Prostate gland (tissue), 2 donors: ENCODE measurements around the gene NKIRAS1. TPM values are rescaled to one million over a fixed set of nuclear protein-coding genes. Genes with fewer than 3 reads are reported as not detected.

ENCODE experiments used
- DNase-seq: peaks from one replicate; pipeline ENCODE4 v3.0.0-alpha.2; 2019; ENCODE audit warnings: low spot score
- H3K27ac ChIP-seq, 2 donors: fragments of 200-600 bp; sonication (generic); 2 replicates each; pipeline ENCODE4 v1.5.1; 2017 to 2019
- H3K27me3 ChIP-seq: fragments of 200-600 bp; sonication (generic); replicated peaks from 2 replicates; pipeline ENCODE4 v1.5.1; 2019; ENCODE audit not compliant: insufficient read depth
- H3K36me3 ChIP-seq, 2 donors: fragments of 200-600 bp; sonication (generic); 1 replicate in 1 of 2; 2 replicates in 1 of 2; pipeline versions ENCODE4 v1.5.1 to v1.8.1; 2017 to 2019
- H3K4me1 ChIP-seq: fragments of 200-600 bp; sonication (generic); replicated peaks from 2 replicates; pipeline ENCODE4 v1.5.1; 2019
- H3K4me3 ChIP-seq, 2 donors: fragments of 200-600 bp; sonication (generic); 2 replicates each; pipeline ENCODE4 v1.5.1; 2017 to 2019
- H3K9me3 ChIP-seq: fragments of 200-600 bp; sonication (generic); 2 replicates; pipeline ENCODE4 v1.5.1; 2017
- CTCF ChIP-seq, 4 experiments: fragments of 200-600 bp in 2 of 4; fragments of 450-650 bp in 2 of 4; sonication (generic) in 2 of 4; IDR thresholded peaks; 1 replicate in 3 of 4; 2 replicates in 1 of 4; pipeline ENCODE4 v1.5.1; 2016 to 2019; ENCODE audit warnings: antibody characterized with exemption in 4 of 4, mild to moderate bottlenecking in 2 of 4, moderate library complexity in 2 of 4
- POLR2A ChIP-seq: fragments of 450-650 bp; IDR thresholded peaks from one replicate; pipeline ENCODE4 v1.6.1; 2016; ENCODE audit warnings: antibody characterized with exemption, mild to moderate bottlenecking
- POLR2AphosphoS5 ChIP-seq: sonication (generic); formaldehyde crosslinking; IDR thresholded peaks from one replicate; pipeline ENCODE4 v1.6.1; 2017; ENCODE audit warnings: antibody characterized with exemption
- WGBS: methylation state at CpG from one replicate; pipeline ENCODE4 v1.1.5; 2018; 5-methylcytosine and 5-hydroxymethylcytosine counted together
- intact Hi-C: fragments of 100-400 bp; cut with DNase I; formaldehyde crosslinking; loops from one replicate; pipeline ENCODE4 v1.14.2; 2022
- total RNA-seq, 2 donors: library from RNA; depleted of rRNA; stranded (reverse); fragments of >200 nt; gene quantifications; one replicate each; pipeline ENCODE4 v1.1.0, GENCODE V29; 2016

Gene NKIRAS1
- total RNA-seq, 2 donors from 2014 or later, result 9.4 to 19.9 TPM

- 2% methylated on average over 10 of the region's 39 CpGs for WGBS
- TF ChIP-seq CTCF (IDR thresholded peaks at IDR 0.05), result no peak
- H3K4me3 ChIP-seq, result peak overlapping the region; percentile 72 to 82
- no peaks in the 10 kb centered on the region for H3K27me3 ChIP-seq
- H3K36me3 ChIP-seq, result no peaks in the 10 kb centered on the region
- intact Hi-C loops, result no loop called here
- H3K4me1 ChIP-seq, result peaks cover 8% of the 10 kb centered on the region
- no peaks in the 10 kb centered on the region for H3K9me3 ChIP-seq
- peak overlapping the region; percentile 96 to 99 for H3K27ac ChIP-seq
- no peak for DNase-seq
Measured at GRCh38 chr3:23945663-23945912, 28.8 kb upstream of the NKIRAS1 start.

GRCh38 chr3:23944861-23945662, 28.3 kb upstream of the NKIRAS1 start, which contains the start of gene NR1D2:
TSS of gene NR1D2 (plus strand) at chr3:23945286. CDS start at chr3:23945579, 293 bp downstream.
- Histone ChIP-seq H3K36me3 (no peaks in the 10 kb centered on the region), H3K4me3 (peak within 1 kb of the TSS; percentile 72 to 82), H3K27ac (peak within 1 kb of the TSS; percentile 96 to 99), H3K27me3 (no peaks in the 10 kb centered on the region), H3K4me1 (peaks cover 8% of the 10 kb centered on the region), H3K9me3 (no peaks in the 10 kb centered on the region)
- TF ChIP-seq POLR2AphosphoS5 (no peak), CTCF (IDR thresholded peaks at IDR 0.05) (peak in 1 of 4 experiments; percentile 14), POLR2A (peak; percentile 89)
- WGBS, result under 1% methylated on average over 65 of the region's 88 CpGs
- intact Hi-C loops, result no loop called here
- DNase-seq, result peak; percentile 83

- no peak for DNase-seq
- no peaks in the 10 kb centered on the region for H3K36me3 ChIP-seq
- intact Hi-C loops, result no loop called here
- no peaks in the 10 kb centered on the region for H3K9me3 ChIP-seq
- H3K4me1 ChIP-seq, result peaks cover 8% of the 10 kb centered on the region
- no peaks in the 10 kb centered on the region for H3K27me3 ChIP-seq
- 11% methylated on average over 13 of the region's 13 CpGs for WGBS
- no peak for TF ChIP-seq CTCF (IDR thresholded peaks at IDR 0.05)
- no peak for TF ChIP-seq POLR2A
- TF ChIP-seq POLR2AphosphoS5, result no peak
- H3K27ac ChIP-seq, result peak overlapping the region; percentile 96 to 99
- peak overlapping the region; percentile 72 to 82 for H3K4me3 ChIP-seq
Measured at GRCh38 chr3:23944007-23944783, 27.4 kb upstream of the NKIRAS1 start.

- H3K27me3 ChIP-seq, result no peaks in the 10 kb centered on the region
- WGBS, result 88% methylated on average over 11 of the region's 11 CpGs
- DNase-seq, result no peak
- H3K36me3 ChIP-seq, result no peaks in the 10 kb centered on the region
- H3K9me3 ChIP-seq, result no peaks in the 10 kb centered on the region
- H3K4me3 ChIP-seq, result no peak overlapping the region
- H3K4me1 ChIP-seq, result peaks cover 8% of the 10 kb centered on the region
- intact Hi-C loops, result no loop called here
- H3K27ac ChIP-seq, result no peak overlapping the region
- TF ChIP-seq POLR2AphosphoS5, result no peak
- TF ChIP-seq CTCF (IDR thresholded peaks at IDR 0.05), result no peak
- TF ChIP-seq POLR2A, result no peak
Measured at GRCh38 chr3:23942546-23942945, 25.8 kb upstream of the NKIRAS1 start.
